ENCODE data around the gene ABHD5. TPM values are rescaled to one million over a fixed set of nuclear protein-coding genes. Genes with fewer than 3 reads are reported as not detected.

ABHD5 gene
- total RNA-seq, 4 donors from 2014 or later, result 12.4 to 50.6 (median 22.8) TPM

GRCh38 chr3:43693594-43693993 is 2.9 kb downstream of the ABHD5 start:
- H3K27ac ChIP-seq, result no peak overlapping the region

GRCh38 chr3:43695443-43695842 is 4.7 kb downstream of the ABHD5 start:
- Histone ChIP-seq H3K27ac (no peak overlapping the region), H3K4me1 (peaks cover 0 to 14% (median 2%) of the 10 kb centered on the region in 4 donors), H3K9me3 (no peaks in the 10 kb centered on the region), H3K27me3 (no peaks in the 10 kb centered on the region), H3K36me3 (peaks cover 0 to 4% (median 0%) of the 10 kb centered on the region in 3 donors), H3K4me3 (no peak overlapping the region)
- no peak for DNase-seq
- TF ChIP-seq POLR2A (IDR thresholded peaks at IDR 0.05) (no peak), CTCF (IDR thresholded peaks at IDR 0.05) (no peak)

More at GRCh38 chr3:43693594-43693993, 2.9 kb downstream of the ABHD5 start:
- Histone ChIP-seq H3K4me3 (no peak overlapping the region), H3K27me3 (no peaks in the 10 kb centered on the region), H3K36me3 (no peaks in the 10 kb centered on the region), H3K4me1 (peaks cover 0 to 14% (median 2%) of the 10 kb centered on the region in 4 donors), H3K9me3 (no peaks in the 10 kb centered on the region)
- TF ChIP-seq CTCF (IDR thresholded peaks at IDR 0.05) (no peak), POLR2A (IDR thresholded peaks at IDR 0.05) (no peak)
- no peak for DNase-seq

GRCh38 chr3:43695863-43696262 is 5.1 kb downstream of the ABHD5 start:
- TF ChIP-seq POLR2A (IDR thresholded peaks at IDR 0.05) (no peak), CTCF (IDR thresholded peaks at IDR 0.05) (no peak)
- H3K4me1 ChIP-seq, result peaks cover 0 to 14% (median 2%) of the 10 kb centered on the region in 4 donors
- no peak for DNase-seq
- no peak overlapping the region for H3K27ac ChIP-seq
- H3K36me3 ChIP-seq, result peaks cover 0 to 4% (median 0%) of the 10 kb centered on the region in 3 donors
- H3K27me3 ChIP-seq, result no peaks in the 10 kb centered on the region
- H3K9me3 ChIP-seq, result no peaks in the 10 kb centered on the region
- H3K4me3 ChIP-seq, result no peak overlapping the region

- Histone ChIP-seq H3K27ac (no peak overlapping the region), H3K9me3 (no peaks in the 10 kb centered on the region), H3K27me3 (no peaks in the 10 kb centered on the region), H3K36me3 (peaks cover 0 to 4% (median 0%) of the 10 kb centered on the region in 3 donors), H3K4me1 (peaks cover 0 to 14% (median 2%) of the 10 kb centered on the region in 4 donors), H3K4me3 (no peak overlapping the region)
- no peak for DNase-seq
- no peak for TF ChIP-seq CTCF (IDR thresholded peaks at IDR 0.05)
- no peak for TF ChIP-seq POLR2A (IDR thresholded peaks at IDR 0.05)
Observed at GRCh38 chr3:43696441-43696840, 5.7 kb downstream of the ABHD5 start.

GRCh38 chr3:43696881-43697280 is 6.1 kb downstream of the ABHD5 start:
- H3K4me1 ChIP-seq, result peaks cover 0 to 10% (median 2%) of the 10 kb centered on the region in 4 donors
- TF ChIP-seq CTCF (IDR thresholded peaks at IDR 0.05) (no peak), POLR2A (IDR thresholded peaks at IDR 0.05) (no peak)

GRCh38 chr3:43699864-43700263 is 9.1 kb downstream of the ABHD5 start:
- Histone ChIP-seq H3K36me3 (peaks cover 0 to 22% (median 0%) of the 10 kb centered on the region in 3 donors), H3K9me3 (no peaks in the 10 kb centered on the region), H3K4me1 (peaks cover 0 to 3% (median 0%) of the 10 kb centered on the region in 4 donors), H3K4me3 (no peak overlapping the region), H3K27me3 (no peaks in the 10 kb centered on the region), H3K27ac (no peak overlapping the region)
- TF ChIP-seq POLR2A (IDR thresholded peaks at IDR 0.05) (no peak), CTCF (IDR thresholded peaks at IDR 0.05) (peak in 3 of 6 experiments; percentile 32 to 51 (median 48))
- DNase-seq, result peak in 1 of 3 donors; percentile 63

More at GRCh38 chr3:43696881-43697280, 6.1 kb downstream of the ABHD5 start:
- no peak overlapping the region for H3K27ac ChIP-seq
- DNase-seq, result no peak
- H3K4me3 ChIP-seq, result no peak overlapping the region
- no peaks in the 10 kb centered on the region for H3K27me3 ChIP-seq
- H3K9me3 ChIP-seq, result no peaks in the 10 kb centered on the region
- H3K36me3 ChIP-seq, result peaks cover 0 to 4% (median 0%) of the 10 kb centered on the region in 3 donors

Measured in Peyer's patch (tissue), 4 donors.